Activated CD4-positive, alpha-beta T cell treated with anti-CD3 and anti-CD28 coated beads for 4 hours (primary cell): ENCODE measurements around the gene KCNMB4.

Experiments
- DNase-seq, 2 donors: peaks; one replicate each; pipeline ENCODE4 v3.0.0-alpha.2; 2020

KCNMB4 gene

GRCh38 chr12:70448371-70448770 lies 82.3 kb downstream of the KCNMB4 start:
- no peak for DNase-seq

- no peak for DNase-seq
These were observed 83.1 kb downstream of the KCNMB4 start for GRCh38 chr12:70449074-70449752.

- DNase-seq, result no peak
These were observed 83.8 kb downstream of the KCNMB4 start for GRCh38 chr12:70449753-70450341.

- no peak for DNase-seq
These were observed 85.4 kb downstream of the KCNMB4 start for GRCh38 chr12:70451528-70451927.

GRCh38 chr12:70456953-70457352 lies 90.9 kb downstream of the KCNMB4 start:
- no peak for DNase-seq

GRCh38 chr12:70459786-70460185 lies 93.7 kb downstream of the KCNMB4 start:
- DNase-seq, result no peak

GRCh38 chr12:70463997-70464396 lies 97.9 kb downstream of the KCNMB4 start:
- no peak for DNase-seq

GRCh38 chr12:70466753-70467152 lies 100.7 kb downstream of the KCNMB4 start:
- DNase-seq, result no peak

- no peak for DNase-seq
These were observed 101.4 kb downstream of the KCNMB4 start for GRCh38 chr12:70467476-70467875.

GRCh38 chr12:70467918-70468733 lies 102.0 kb downstream of the KCNMB4 start:
- DNase-seq, result no peak

GRCh38 chr12:70468741-70469140 lies 102.7 kb downstream of the KCNMB4 start:
- DNase-seq, result no peak

GRCh38 chr12:70469221-70469820 lies 103.2 kb downstream of the KCNMB4 start:
- DNase-seq, result no peak

GRCh38 chr12:70482764-70483163 lies 116.7 kb downstream of the KCNMB4 start:
- DNase-seq, result no peak
